MM.1S (cell line): ENCODE data around the gene SLC29A1.

Source experiments
- EZH2 ChIP-seq: fragments of 300-600 bp; sonication (generic); optimal IDR thresholded peaks from 2 replicates; pipeline ENCODE3; 2017; ENCODE audit warnings: low read depth, mild to moderate bottlenecking, antibody characterized with exemption, low read length, mixed read lengths
- EZH2phosphoT487 ChIP-seq: fragments of 300-600 bp; sonication (generic); IDR thresholded peaks from 2 replicates; pipeline ENCODE4 v1.6.1; 2018; ENCODE audit warnings: antibody characterized with exemption, low read length
- TF ChIP-seq, protein P1 (sequence below): fragments of 300-600 bp; sonication (generic); IDR thresholded peaks from 2 replicates; pipeline ENCODE4 v1.5.1; 2016; ENCODE audit warnings: antibody characterized with exemption, low read length, mixed read lengths

DNA sequence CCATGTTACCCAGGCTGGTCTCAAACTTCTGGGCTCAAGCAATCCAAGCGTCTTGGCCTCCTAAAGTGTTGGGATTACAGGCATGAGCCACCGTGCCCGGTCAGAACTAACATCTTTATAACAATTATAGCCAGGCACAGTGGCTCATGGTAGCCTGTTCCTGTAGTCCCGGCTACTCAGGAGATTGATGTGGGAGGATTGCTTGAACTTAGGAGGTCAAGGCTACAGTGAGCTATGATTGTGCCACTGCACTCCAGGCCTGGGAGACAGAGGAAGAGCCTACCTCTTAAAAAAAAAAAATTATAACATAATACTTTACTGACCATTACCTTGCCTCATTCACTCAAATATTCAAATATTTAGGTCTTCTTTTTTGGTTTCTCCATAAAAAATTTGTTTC, 23.5 kb upstream of the SLC29A1 start:
- TF ChIP-seq, protein P1, sequence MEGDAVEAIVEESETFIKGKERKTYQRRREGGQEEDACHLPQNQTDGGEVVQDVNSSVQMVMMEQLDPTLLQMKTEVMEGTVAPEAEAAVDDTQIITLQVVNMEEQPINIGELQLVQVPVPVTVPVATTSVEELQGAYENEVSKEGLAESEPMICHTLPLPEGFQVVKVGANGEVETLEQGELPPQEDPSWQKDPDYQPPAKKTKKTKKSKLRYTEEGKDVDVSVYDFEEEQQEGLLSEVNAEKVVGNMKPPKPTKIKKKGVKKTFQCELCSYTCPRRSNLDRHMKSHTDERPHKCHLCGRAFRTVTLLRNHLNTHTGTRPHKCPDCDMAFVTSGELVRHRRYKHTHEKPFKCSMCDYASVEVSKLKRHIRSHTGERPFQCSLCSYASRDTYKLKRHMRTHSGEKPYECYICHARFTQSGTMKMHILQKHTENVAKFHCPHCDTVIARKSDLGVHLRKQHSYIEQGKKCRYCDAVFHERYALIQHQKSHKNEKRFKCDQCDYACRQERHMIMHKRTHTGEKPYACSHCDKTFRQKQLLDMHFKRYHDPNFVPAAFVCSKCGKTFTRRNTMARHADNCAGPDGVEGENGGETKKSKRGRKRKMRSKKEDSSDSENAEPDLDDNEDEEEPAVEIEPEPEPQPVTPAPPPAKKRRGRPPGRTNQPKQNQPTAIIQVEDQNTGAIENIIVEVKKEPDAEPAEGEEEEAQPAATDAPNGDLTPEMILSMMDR: no peak
- no peak for TF ChIP-seq EZH2
- no peak for TF ChIP-seq EZH2phosphoT487
